HEK293T (cell line): ENCODE results near the gene CMTM7.
"Not testable (repeated sequence)": the region's sequence is repeated elsewhere in the genome, so short reads cannot be mapped to it uniquely, and the experiment has no call there.

Experiments used
- CTCF ChIA-PET: fragments of 350-600 bp; formaldehyde crosslinking; extraction: SDS; loops from one replicate; lab custom pipeline; 2021; ENCODE audit warnings: antibody characterized with exemption, inconsistent platforms; lab: Yijun Ruan, JAX
- POLR2A ChIA-PET: fragments of 350-600 bp; formaldehyde crosslinking; extraction: SDS; loops from one replicate; lab custom pipeline; 2020; ENCODE audit warnings: antibody characterized with exemption, inconsistent platforms; lab: Yijun Ruan, JAX
- DNase-seq: peaks from one replicate; pipeline ENCODE4 v3.0.0; 2012; ENCODE audit warnings: mixed read lengths; ENCODE audit errors: extremely low spot score
- ARNT ChIP-seq: fragments of 450-650 bp; IDR thresholded peaks from 2 replicates; pipeline ENCODE4 v1.6.1; 2017; ENCODE audit warnings: mild to moderate bottlenecking
- BHLHE40 ChIP-seq: fragments of 450-650 bp; IDR thresholded peaks from 2 replicates; pipeline ENCODE4 v1.6.1; 2016; ENCODE audit warnings: mild to moderate bottlenecking, moderate library complexity, borderline replicate concordance
- CTBP1 ChIP-seq: fragments of 450-650 bp; IDR thresholded peaks from 2 replicates; pipeline ENCODE4 v1.6.1; 2016; ENCODE audit warnings: borderline replicate concordance
- ELF4 ChIP-seq: fragments of 450-650 bp; IDR thresholded peaks from 2 replicates; pipeline ENCODE4 v1.6.1; 2017; ENCODE audit warnings: antibody characterized with exemption
- FOXA1 ChIP-seq: fragments of 450-650 bp; IDR thresholded peaks from 2 replicates; pipeline ENCODE4 v1.6.1; 2016; ENCODE audit warnings: mild to moderate bottlenecking
- FOXK2 ChIP-seq: fragments of 450-650 bp; IDR thresholded peaks from 2 replicates; pipeline ENCODE4 v1.6.1; 2016; ENCODE audit warnings: mild to moderate bottlenecking
- FOXM1 ChIP-seq: fragments of 450-650 bp; IDR thresholded peaks from 2 replicates; pipeline ENCODE4 v1.6.1; 2017; ENCODE audit warnings: mild to moderate bottlenecking, borderline replicate concordance
- HDGF ChIP-seq: fragments of 450-650 bp; IDR thresholded peaks from 2 replicates; pipeline ENCODE4 v1.6.1; 2017; ENCODE audit warnings: antibody characterized with exemption, borderline replicate concordance
- L3MBTL2 ChIP-seq: fragments of 450-650 bp; conservative IDR thresholded peaks from 2 replicates; pipeline ENCODE4 v1.6.1; 2016; ENCODE audit warnings: mild to moderate bottlenecking
- LEF1 ChIP-seq: fragments of 450-650 bp; IDR thresholded peaks from 2 replicates; pipeline ENCODE4 v1.6.1; 2017; ENCODE audit warnings: mild to moderate bottlenecking, borderline replicate concordance
- NFRKB ChIP-seq: fragments of 450-650 bp; IDR thresholded peaks from 2 replicates; pipeline ENCODE4 v1.6.1; 2016; ENCODE audit warnings: mild to moderate bottlenecking, moderate library complexity
- PKNOX1 ChIP-seq: fragments of 450-650 bp; IDR thresholded peaks from 2 replicates; pipeline ENCODE4 v1.6.1; 2016
- SP1 ChIP-seq: fragments of 450-650 bp; IDR thresholded peaks from 2 replicates; pipeline ENCODE4 v1.6.1; 2017
- SUZ12 ChIP-seq: fragments of 450-650 bp; IDR thresholded peaks from 2 replicates; pipeline ENCODE4 v1.6.1; 2016; ENCODE audit warnings: mild to moderate bottlenecking
- TARDBP ChIP-seq: fragments of 450-650 bp; IDR thresholded peaks from 2 replicates; pipeline ENCODE4 v1.6.1; 2016
- ZNF384 ChIP-seq: fragments of 450-650 bp; IDR thresholded peaks from 2 replicates; pipeline ENCODE4 v1.6.1; 2016

Gene CMTM7

DNA sequence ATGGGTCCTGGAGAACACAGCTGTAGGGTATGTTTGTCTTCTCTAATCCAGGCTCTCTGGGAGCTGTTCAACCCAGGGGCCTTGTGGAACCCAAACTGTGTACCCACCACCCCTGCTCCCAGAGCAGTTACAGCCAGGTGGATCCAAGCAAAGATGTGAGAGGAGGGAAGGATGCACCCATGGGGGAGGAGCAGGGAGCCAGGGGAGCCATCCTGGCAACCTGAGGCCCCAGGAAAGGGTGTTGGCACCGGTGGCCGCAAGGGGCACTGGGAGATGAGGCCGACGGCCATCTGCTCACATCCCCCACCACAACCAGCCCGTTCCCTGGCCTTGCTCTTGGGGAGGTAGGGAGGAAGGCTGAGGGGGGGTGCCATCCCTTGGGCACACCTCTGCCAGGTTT is 67.8 kb downstream of the CMTM7 start:
- DNase-seq = no peak
- TF ChIP-seq L3MBTL2 = no peak
- TF ChIP-seq LEF1 = no peak
- no peak for TF ChIP-seq FOXM1
- no peak for TF ChIP-seq SP1
- TF ChIP-seq HDGF = no peak
- no peak for TF ChIP-seq PKNOX1
- no peak for TF ChIP-seq TARDBP
- no peak for TF ChIP-seq SUZ12
- TF ChIP-seq BHLHE40 = no peak
- TF ChIP-seq FOXK2 = no peak
- TF ChIP-seq FOXA1 = no peak
- no peak for TF ChIP-seq CTBP1
- no peak for TF ChIP-seq ELF4
- TF ChIP-seq ARNT = no peak
- TF ChIP-seq NFRKB = no peak
- TF ChIP-seq ZNF384 = no peak
- CTCF ChIA-PET = no interaction called here
- POLR2A ChIA-PET = no interaction called here

GRCh38 chr3:32460031-32460749 is 68.5 kb downstream of the CMTM7 start:
- CTCF ChIA-PET = interaction anchor here (0.6 to 1.3 kb wide), 2 partner anchors 39 to 894 kb away, joined by 3 read pairs; no protein-coding TSS in a partner anchor
- POLR2A ChIA-PET = no interaction called here
- TF ChIP-seq SUZ12 (no peak), FOXM1 (no peak), ARNT (no peak), PKNOX1 (no peak), ELF4 (no peak), SP1 (no peak), CTBP1 (no peak), L3MBTL2 (no peak), TARDBP (no peak)
- no peak for DNase-seq

- POLR2A ChIA-PET, DNase-seq: not testable (repeated sequence)
- CTCF ChIA-PET = interaction anchor here (0.6 to 1.3 kb wide), 2 partner anchors 38 to 895 kb away, joined by 3 read pairs; no protein-coding TSS in a partner anchor
These were observed 69.3 kb downstream of the CMTM7 start for GRCh38 chr3:32460817-32461496.

DNA sequence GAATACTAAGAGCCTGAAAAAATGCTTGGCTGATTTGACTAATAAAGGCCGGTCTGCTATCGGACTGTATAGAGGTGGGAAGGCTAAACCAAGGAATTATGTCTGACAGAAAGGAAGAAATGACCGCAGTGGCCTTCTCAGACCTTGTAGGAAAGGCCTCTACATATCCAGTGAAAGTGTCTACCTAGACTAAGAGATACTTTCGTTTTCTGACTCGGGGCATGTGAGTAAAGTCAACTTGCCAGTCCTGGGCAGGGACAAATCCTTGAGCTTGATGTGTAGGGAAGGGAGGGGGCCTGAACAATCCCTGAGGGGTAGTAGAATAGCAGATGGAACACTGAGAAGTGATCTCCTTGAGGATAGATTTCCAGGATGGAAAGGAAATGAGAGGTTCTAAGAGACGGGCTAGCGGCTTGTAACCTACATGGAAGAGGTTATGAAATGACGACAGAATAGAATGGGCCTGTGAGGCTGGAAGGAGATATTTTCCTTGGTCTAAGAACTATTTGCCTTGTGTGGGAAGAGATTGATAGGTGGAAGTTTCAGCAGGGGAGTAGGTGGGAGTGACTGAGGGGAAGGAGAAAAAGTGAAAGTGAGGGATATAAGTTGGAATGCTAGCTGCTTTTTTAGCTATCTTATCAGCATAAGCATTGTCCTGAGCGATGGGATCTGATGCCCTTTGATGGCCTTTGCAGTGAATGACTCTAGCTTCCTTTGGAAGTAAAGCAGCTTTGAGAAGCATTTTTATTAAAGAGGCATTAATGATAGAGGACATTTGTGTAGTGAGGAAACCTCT is 70.7 kb downstream of the CMTM7 start:
- POLR2A ChIA-PET, DNase-seq, CTCF ChIA-PET: not testable (repeated sequence)

DNA sequence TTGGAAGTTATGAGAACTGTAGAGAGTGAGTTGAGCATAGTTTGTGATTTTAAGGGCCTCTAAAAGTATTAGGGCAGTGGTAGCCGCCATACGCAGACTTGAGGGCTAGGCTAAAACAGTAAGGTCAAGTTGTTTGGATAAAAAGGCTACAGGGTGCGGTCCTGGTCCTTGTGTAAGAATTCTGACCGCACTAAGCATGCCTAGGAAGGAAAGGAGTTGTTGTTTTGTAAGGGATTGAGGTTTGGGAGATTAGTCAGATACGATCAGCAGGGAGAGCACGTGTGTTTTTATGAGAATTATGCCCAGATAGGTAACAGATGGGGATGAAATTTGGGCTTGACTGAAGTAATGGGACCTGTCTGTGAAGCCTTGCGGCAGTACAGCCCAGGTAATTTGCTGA is 71.8 kb downstream of the CMTM7 start:
- DNase-seq, POLR2A ChIA-PET, CTCF ChIA-PET: not testable (repeated sequence)

DNA sequence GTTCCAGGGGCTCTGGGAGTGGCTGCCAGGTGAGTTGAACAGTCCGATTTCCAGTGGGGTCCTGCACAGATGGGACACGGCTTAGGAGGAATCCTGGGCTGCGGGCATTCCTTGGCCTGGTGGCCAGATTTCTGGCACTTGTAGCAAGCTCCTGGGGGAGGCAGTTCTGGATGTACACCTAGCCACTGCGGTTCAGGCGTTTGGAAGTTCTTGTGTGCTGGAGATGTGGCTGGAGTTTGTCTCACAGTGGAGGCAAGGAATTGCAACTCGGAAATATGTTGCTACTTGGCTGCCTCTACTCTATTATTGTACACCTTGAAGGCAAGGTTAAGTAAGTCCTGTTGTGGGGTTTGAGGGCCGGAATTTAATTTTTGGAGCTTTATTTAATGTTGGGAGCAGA is 73.1 kb downstream of the CMTM7 start:
- POLR2A ChIA-PET, DNase-seq: not testable (repeated sequence)
- CTCF ChIA-PET = interaction anchor here (0.6 kb wide), 1 partner anchor 556 kb away, joined by 4 read pairs; no protein-coding TSS in a partner anchor

GRCh38 chr3:32466808-32467207 is 75.2 kb downstream of the CMTM7 start:
- POLR2A ChIA-PET = not testable (repeated sequence)

More at GRCh38 chr3:32466808-32467207, 75.2 kb downstream of the CMTM7 start:
- not testable (repeated sequence) for DNase-seq
- CTCF ChIA-PET = interaction anchor here (0.7 to 1.8 kb wide), 6 partner anchors 10 to 1859 kb away, joined by 3 to 11 read pairs (median 4); no protein-coding TSS in a partner anchor
